Chondrocyte (in vitro differentiated cells): ENCODE results near the gene ANKUB1. TPM values are rescaled to one million over a fixed set of nuclear protein-coding genes. Genes with fewer than 3 reads are reported as not detected.

Source experiments
- DNase-seq: peaks from one replicate; pipeline ENCODE4 v3.0.0; 2021; ENCODE audit warnings: mixed read lengths, low spot score
- H3K27ac Mint-ChIP-seq: one replicate; pipeline ENCODE4 v1.8.0; 2021; ENCODE audit warnings: mild to moderate bottlenecking, moderate library complexity, mixed read lengths; ENCODE audit not compliant: unreplicated experiment
- H3K27me3 Mint-ChIP-seq: 2 replicates; pipeline ENCODE4 v1.8.0; 2021; ENCODE audit warnings: low read depth, mixed read lengths
- H3K36me3 Mint-ChIP-seq: 2 replicates; pipeline ENCODE4 v1.8.0; 2021; ENCODE audit warnings: low read depth, mixed read lengths
- H3K4me1 Mint-ChIP-seq: 2 replicates; pipeline ENCODE4 v1.8.0; 2021; ENCODE audit warnings: low read depth, mild to moderate bottlenecking, mixed read lengths
- H3K4me3 Mint-ChIP-seq: one replicate; pipeline ENCODE4 v1.8.0; 2021; ENCODE audit warnings: mild to moderate bottlenecking, moderate library complexity, mixed read lengths; ENCODE audit not compliant: unreplicated experiment
- H3K9me3 Mint-ChIP-seq: 2 replicates; pipeline ENCODE4 v1.8.0; 2021; ENCODE audit warnings: low read depth, mixed read lengths
- total RNA-seq: library from RNA; stranded (reverse); gene quantifications from 3 replicates; pipeline ENCODE4 v1.2.1, GENCODE V29; 2021
- TF ChIP-seq, protein P1 (sequence below): fragments of 200-600 bp; sonication (generic); IDR thresholded peaks from 2 replicates; pipeline ENCODE4 v1.5.0; 2021; ENCODE audit warnings: antibody characterized with exemption, mild to moderate bottlenecking, moderate library complexity

ANKUB1 gene
- total RNA-seq, 1 donor from 2014 or later, result not detected

GRCh38 chr3:149771652-149772271 lies 20.6 kb downstream of the ANKUB1 start:
- H3K4me3 Mint-ChIP-seq, result no peak overlapping the region
- H3K36me3 Mint-ChIP-seq, result no peaks in the 10 kb centered on the region
- TF ChIP-seq, protein P1, sequence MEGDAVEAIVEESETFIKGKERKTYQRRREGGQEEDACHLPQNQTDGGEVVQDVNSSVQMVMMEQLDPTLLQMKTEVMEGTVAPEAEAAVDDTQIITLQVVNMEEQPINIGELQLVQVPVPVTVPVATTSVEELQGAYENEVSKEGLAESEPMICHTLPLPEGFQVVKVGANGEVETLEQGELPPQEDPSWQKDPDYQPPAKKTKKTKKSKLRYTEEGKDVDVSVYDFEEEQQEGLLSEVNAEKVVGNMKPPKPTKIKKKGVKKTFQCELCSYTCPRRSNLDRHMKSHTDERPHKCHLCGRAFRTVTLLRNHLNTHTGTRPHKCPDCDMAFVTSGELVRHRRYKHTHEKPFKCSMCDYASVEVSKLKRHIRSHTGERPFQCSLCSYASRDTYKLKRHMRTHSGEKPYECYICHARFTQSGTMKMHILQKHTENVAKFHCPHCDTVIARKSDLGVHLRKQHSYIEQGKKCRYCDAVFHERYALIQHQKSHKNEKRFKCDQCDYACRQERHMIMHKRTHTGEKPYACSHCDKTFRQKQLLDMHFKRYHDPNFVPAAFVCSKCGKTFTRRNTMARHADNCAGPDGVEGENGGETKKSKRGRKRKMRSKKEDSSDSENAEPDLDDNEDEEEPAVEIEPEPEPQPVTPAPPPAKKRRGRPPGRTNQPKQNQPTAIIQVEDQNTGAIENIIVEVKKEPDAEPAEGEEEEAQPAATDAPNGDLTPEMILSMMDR, result peak; percentile 88
- H3K4me1 Mint-ChIP-seq, result no peaks in the 10 kb centered on the region
- H3K27ac Mint-ChIP-seq, result no peak overlapping the region
- DNase-seq, result no peak
- H3K27me3 Mint-ChIP-seq, result peaks cover 2% of the 10 kb centered on the region
- H3K9me3 Mint-ChIP-seq, result no peaks in the 10 kb centered on the region

GRCh38 chr3:149770246-149770645 lies 22.1 kb downstream of the ANKUB1 start:
- no peaks in the 10 kb centered on the region for H3K36me3 Mint-ChIP-seq
- H3K4me3 Mint-ChIP-seq, result no peak overlapping the region

GRCh38 chr3:149768704-149769103 lies 23.6 kb downstream of the ANKUB1 start:
- H3K4me1 Mint-ChIP-seq, result no peaks in the 10 kb centered on the region
- peaks cover 13% of the 10 kb centered on the region for H3K27me3 Mint-ChIP-seq
- no peaks in the 10 kb centered on the region for H3K9me3 Mint-ChIP-seq
- H3K36me3 Mint-ChIP-seq, result no peaks in the 10 kb centered on the region
- TF ChIP-seq, protein P1, result no peak
- DNase-seq, result no peak
- H3K27ac Mint-ChIP-seq, result no peak overlapping the region
- no peak overlapping the region for H3K4me3 Mint-ChIP-seq

More at GRCh38 chr3:149770246-149770645, 22.1 kb downstream of the ANKUB1 start:
- Mint-ChIP-seq H3K9me3 (no peaks in the 10 kb centered on the region), H3K27me3 (peaks cover 5% of the 10 kb centered on the region), H3K4me1 (no peaks in the 10 kb centered on the region), H3K27ac (no peak overlapping the region)
- TF ChIP-seq, protein P1, result peak; percentile 20
- no peak for DNase-seq

DNA sequence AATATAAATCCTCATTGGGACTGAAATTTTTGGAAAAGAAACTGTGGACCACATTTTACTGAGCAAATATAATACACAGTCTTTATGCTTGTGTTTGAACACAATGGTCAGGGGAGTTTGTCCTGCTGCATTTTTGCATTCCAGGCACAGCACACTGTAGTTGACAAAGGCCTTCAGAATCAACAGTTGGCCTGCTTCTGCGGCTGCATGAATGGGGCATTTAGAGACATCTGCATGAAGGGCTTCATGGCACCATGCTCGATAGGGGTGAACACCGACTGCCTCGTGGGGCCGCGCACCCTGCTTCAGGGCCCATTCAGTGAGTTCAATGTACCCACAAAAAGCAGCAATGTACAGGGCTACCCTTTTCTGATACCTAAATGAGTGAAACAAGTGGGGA lies 24.6 kb downstream of the ANKUB1 start:
- TF ChIP-seq, protein P1, result no peak
- no peaks in the 10 kb centered on the region for H3K4me1 Mint-ChIP-seq
- H3K36me3 Mint-ChIP-seq, result no peaks in the 10 kb centered on the region
- H3K4me3 Mint-ChIP-seq, result no peak overlapping the region
- H3K27ac Mint-ChIP-seq, result no peak overlapping the region
- no peak for DNase-seq
- H3K27me3 Mint-ChIP-seq, result peaks cover 13% of the 10 kb centered on the region
- H3K9me3 Mint-ChIP-seq, result no peaks in the 10 kb centered on the region

GRCh38 chr3:149765762-149766334 lies 26.5 kb downstream of the ANKUB1 start:
- Mint-ChIP-seq H3K4me3 (no peak overlapping the region), H3K27ac (no peak overlapping the region), H3K27me3 (peaks cover 13% of the 10 kb centered on the region), H3K4me1 (no peaks in the 10 kb centered on the region), H3K36me3 (no peaks in the 10 kb centered on the region), H3K9me3 (no peaks in the 10 kb centered on the region)
- TF ChIP-seq, protein P1, result peak; percentile 84
- no peak for DNase-seq
